Astrocyte (in vitro differentiated cells and primary cell): ENCODE data around the gene DUSP8.

Experiments used
- EZH2 ChIP-seq: IDR thresholded peaks from 2 replicates; pipeline ENCODE4 v1.6.1; 2012; ENCODE audit warnings: mild to moderate bottlenecking, low read length, inconsistent platforms; ENCODE audit not compliant: insufficient read depth
- TF ChIP-seq, protein P1 (sequence below): IDR thresholded peaks from 2 replicates; pipeline ENCODE4 v1.5.1; 2011; ENCODE audit warnings: low read depth, mild to moderate bottlenecking, inconsistent platforms, low read length, moderate library complexity; ENCODE audit not compliant: insufficient read depth

DNA sequence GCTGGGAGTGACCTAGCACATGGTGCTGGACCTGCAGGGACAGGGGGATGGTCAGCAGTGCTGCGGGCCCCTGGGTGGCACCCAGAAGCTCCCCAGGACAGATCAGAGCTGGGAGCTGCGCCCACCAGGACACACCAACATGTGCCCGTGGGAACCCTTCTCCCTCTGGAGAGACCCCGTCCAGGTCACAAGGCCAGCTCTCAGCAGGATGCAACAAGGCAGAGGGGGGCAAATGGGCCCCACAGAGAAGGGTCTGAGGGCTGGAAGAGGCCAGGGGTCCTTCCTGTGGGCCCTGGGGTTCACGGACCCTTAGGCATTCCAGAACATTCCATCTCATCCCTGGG is 6.2 kb downstream of the DUSP8 start:
- TF ChIP-seq, protein P1, sequence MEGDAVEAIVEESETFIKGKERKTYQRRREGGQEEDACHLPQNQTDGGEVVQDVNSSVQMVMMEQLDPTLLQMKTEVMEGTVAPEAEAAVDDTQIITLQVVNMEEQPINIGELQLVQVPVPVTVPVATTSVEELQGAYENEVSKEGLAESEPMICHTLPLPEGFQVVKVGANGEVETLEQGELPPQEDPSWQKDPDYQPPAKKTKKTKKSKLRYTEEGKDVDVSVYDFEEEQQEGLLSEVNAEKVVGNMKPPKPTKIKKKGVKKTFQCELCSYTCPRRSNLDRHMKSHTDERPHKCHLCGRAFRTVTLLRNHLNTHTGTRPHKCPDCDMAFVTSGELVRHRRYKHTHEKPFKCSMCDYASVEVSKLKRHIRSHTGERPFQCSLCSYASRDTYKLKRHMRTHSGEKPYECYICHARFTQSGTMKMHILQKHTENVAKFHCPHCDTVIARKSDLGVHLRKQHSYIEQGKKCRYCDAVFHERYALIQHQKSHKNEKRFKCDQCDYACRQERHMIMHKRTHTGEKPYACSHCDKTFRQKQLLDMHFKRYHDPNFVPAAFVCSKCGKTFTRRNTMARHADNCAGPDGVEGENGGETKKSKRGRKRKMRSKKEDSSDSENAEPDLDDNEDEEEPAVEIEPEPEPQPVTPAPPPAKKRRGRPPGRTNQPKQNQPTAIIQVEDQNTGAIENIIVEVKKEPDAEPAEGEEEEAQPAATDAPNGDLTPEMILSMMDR = no peak
- no peak for TF ChIP-seq EZH2
